ENCODE data around the gene CIITA.
A peak's percentile ranks its signal among the peaks of the same experiment; 100 is the strongest.

The CIITA gene

GRCh38 chr16:10945065-10945787 lies 68.2 kb downstream of the CIITA start:
- TF ChIP-seq CTCF (IDR thresholded peaks at IDR 0.05; ENCODE audit: control insufficient read depth, extremely low read depth, insufficient read depth) = no peak
- peak overlapping the region; percentile 79 for H3K4me3 ChIP-seq (ENCODE audit: low read depth, low read length)
- DNase-seq (ENCODE audit: low read depth) = no peak

- TF ChIP-seq CTCF (IDR thresholded peaks at IDR 0.05; ENCODE audit: control insufficient read depth, extremely low read depth, insufficient read depth) = no peak
- no peak for DNase-seq (ENCODE audit: low read depth)
- H3K4me3 ChIP-seq (ENCODE audit: low read depth, low read length) = no peak overlapping the region
Measured at GRCh38 chr16:10946308-10946707, 69.3 kb downstream of the CIITA start.

DNA sequence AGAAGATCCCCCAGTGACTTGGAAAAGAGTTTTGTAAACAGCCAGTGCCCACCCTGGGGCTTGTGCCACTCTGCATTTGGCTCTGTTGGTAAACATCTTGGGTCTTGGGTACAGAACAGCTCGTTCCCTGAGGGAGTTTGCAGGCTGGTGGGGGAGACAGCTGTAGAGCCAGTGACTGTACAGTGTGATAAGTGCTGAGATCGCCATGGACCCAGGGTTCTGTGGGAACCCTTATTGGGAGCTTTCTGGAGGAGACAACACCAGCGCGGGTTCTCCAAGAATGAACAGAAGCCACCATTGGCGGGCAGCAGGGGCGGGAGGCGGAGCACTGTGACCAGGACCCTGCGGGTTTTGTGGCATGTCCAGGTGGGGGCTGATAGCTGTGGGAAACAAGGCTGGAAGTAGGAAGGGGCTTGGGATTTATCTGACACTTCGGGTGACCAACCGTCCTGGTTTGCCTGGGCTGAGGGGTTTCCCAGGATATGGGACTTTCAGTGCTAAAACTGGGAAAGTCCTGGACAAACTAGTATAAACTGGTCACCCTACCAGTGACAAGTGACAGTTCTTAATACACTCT lies 70.3 kb downstream of the CIITA start:
- no peak for DNase-seq (ENCODE audit: low read depth)
- no peak for TF ChIP-seq CTCF (IDR thresholded peaks at IDR 0.05; ENCODE audit: control insufficient read depth, extremely low read depth, insufficient read depth)

DNA sequence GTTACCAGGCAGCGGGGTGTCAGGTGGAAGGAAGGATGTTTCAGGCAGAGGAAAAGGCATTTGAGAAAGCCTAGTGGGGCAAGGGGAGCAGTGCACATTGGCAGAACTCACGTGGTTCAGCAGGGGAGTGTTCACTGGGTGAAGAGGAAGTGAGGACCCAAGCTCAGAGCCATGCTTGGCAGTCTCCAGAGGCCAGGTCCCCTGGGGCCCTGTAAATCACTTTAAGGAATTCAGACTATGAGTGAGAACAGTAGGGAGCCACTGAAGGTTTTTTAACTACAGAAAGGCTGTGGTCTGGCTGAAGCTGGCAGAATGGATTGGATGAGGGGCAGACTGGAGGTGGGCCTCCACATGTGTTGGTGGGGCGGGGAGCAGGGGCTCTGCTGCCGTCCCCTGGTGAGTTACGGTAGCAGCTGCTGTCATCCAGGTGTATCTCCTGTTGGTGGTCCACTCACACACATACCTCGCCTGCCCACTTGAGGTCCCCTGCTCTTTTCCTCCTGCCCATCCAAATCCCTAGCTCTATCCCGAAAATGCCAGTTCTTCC lies 72.5 kb downstream of the CIITA start:
- H3K4me3 ChIP-seq (ENCODE audit: low read depth, low read length) = no peak overlapping the region
- DNase-seq (ENCODE audit: low read depth) = no peak
- no peak for TF ChIP-seq CTCF (IDR thresholded peaks at IDR 0.05; ENCODE audit: control insufficient read depth, extremely low read depth, insufficient read depth)

More for the DNA sequence above, 70.3 kb downstream of the CIITA start:
- no peak overlapping the region for H3K4me3 ChIP-seq (ENCODE audit: low read depth, low read length)

GRCh38 chr16:10950393-10950792 lies 73.4 kb downstream of the CIITA start:
- TF ChIP-seq CTCF (IDR thresholded peaks at IDR 0.05; ENCODE audit: control insufficient read depth, extremely low read depth, insufficient read depth) = no peak
- H3K4me3 ChIP-seq (ENCODE audit: low read depth, low read length) = no peak overlapping the region
- DNase-seq (ENCODE audit: low read depth) = no peak

DNA sequence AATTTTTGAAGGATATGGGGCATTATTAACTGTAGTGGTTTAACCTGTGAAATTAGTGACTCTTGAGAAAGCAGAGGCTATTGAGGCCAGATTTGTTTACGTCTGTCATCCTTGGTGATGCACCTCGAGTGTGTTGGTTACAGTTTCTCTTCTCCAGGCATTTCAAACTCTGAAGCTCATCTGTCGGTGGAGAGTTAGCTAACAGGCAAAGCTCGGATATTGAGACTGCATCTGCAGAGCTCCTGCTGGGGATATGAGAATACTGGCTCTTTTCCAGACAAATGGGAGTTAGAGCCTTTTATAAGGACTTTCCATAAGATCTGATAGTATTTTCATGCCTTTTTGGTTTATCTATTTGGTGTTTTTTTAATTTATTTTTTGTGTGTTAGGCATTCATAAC lies 74.0 kb downstream of the CIITA start:
- H3K4me3 ChIP-seq (ENCODE audit: low read depth, low read length) = no peak overlapping the region
- DNase-seq (ENCODE audit: low read depth) = no peak
- no peak for TF ChIP-seq CTCF (IDR thresholded peaks at IDR 0.05; ENCODE audit: control insufficient read depth, extremely low read depth, insufficient read depth)
